ENCODE data around the gene PDE4A. TPM values are rescaled to one million over a fixed set of nuclear protein-coding genes. Genes with fewer than 3 reads are reported as not detected.
A peak's percentile ranks its signal among the peaks of the same experiment; 100 is the strongest.
"Not testable (repeated sequence)": the region's sequence is repeated elsewhere in the genome, so short reads cannot be mapped to it uniquely, and the experiment has no call there.

PDE4A gene
- total and polyA plus RNA-seq, 7 experiments from 2014 or later: 0.47 to 51.8 (median 2.0) TPM

- H3K4me1 ChIP-seq (ENCODE audit: control insufficient read depth in 2 of 2, insufficient read depth in 2 of 2, low read length in 2 of 2); H3K27me3 ChIP-seq (ENCODE audit: control insufficient read depth in 2 of 2, insufficient read depth in 2 of 2, low read length in 2 of 2); H3K4me3 ChIP-seq (ENCODE audit: low read length); intact Hi-C loops (cut with micrococcal nuclease); H3K9me3 ChIP-seq (ENCODE audit: control insufficient read depth in 2 of 3, low read length in 3 of 3); H3K36me3 ChIP-seq (ENCODE audit: control insufficient read depth in 2 of 3, insufficient read depth in 3 of 3, low read length in 3 of 3); H3K27ac Mint-ChIP-seq; CTCF ChIA-PET; DNase-seq; H3K27ac ChIP-seq (ENCODE audit: low read depth, low read length); H3K9me3 Mint-ChIP-seq; POLR2A ChIA-PET; H3K4me3 Mint-ChIP-seq; H3K27me3 Mint-ChIP-seq; ATAC-seq: not testable (repeated sequence)
- Mint-ChIP-seq H3K36me3 (peaks cover 0 to 12% (median 0%) of the 10 kb centered on the region in 5 donors), H3K4me1 (peaks cover 0 to 11% (median 6%) of the 10 kb centered on the region in 7 donors)
Observed at GRCh38 chr19:10458733-10459132, 38.4 kb downstream of the PDE4A start.

DNA sequence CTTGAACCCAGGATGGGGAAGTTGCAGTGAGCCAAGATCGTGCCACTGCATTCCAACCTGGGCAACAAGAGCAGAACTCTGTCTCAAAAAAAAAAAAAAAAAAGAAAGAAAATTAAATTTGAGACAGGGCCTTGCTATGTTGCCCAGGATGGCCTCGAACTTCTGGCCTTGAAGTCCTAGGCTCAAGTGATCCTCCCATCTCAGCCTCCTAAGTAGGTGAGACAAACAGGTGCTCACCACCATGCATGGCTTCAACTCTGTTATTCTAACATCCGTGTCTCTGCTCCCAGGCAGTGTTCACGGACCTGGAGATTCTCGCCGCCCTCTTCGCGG lies 40.3 kb downstream of the PDE4A start:
- ChIA-PET POLR2A (interaction anchor here (0.6 kb wide), 1 partner anchor 661 kb away, joined by 3 read pairs; no protein-coding TSS in a partner anchor), CTCF (no interaction called here)
- no peak for ATAC-seq
- intact Hi-C loops (cut with micrococcal nuclease): no loop called here
- Histone ChIP-seq H3K27me3 (ENCODE audit: control insufficient read depth in 2 of 2, insufficient read depth in 2 of 2, low read length in 2 of 2) (no peaks in the 10 kb centered on the region), H3K27ac (ENCODE audit: low read depth, low read length) (no peak overlapping the region), H3K36me3 (ENCODE audit: control insufficient read depth in 2 of 3, insufficient read depth in 3 of 3, low read length in 3 of 3) (no peaks in the 10 kb centered on the region), H3K4me3 (ENCODE audit: low read length) (no peak overlapping the region), H3K4me1 (ENCODE audit: control insufficient read depth in 2 of 2, insufficient read depth in 2 of 2, low read length in 2 of 2) (peaks cover 3 to 5% of the 10 kb centered on the region in 2 donors), H3K9me3 (ENCODE audit: control insufficient read depth in 2 of 3, low read length in 3 of 3) (no peaks in the 10 kb centered on the region)
- H3K27ac Mint-ChIP-seq: no peak overlapping the region
- no peaks in the 10 kb centered on the region for H3K9me3 Mint-ChIP-seq
- no peaks in the 10 kb centered on the region for H3K27me3 Mint-ChIP-seq
- DNase-seq: no peak
- peak overlapping the region in 8 of 10 donors; percentile 37 to 77 (median 64) for H3K4me3 Mint-ChIP-seq
- H3K4me1 Mint-ChIP-seq: peaks cover 0 to 11% (median 6%) of the 10 kb centered on the region in 7 donors
- peaks cover 0 to 18% (median 0%) of the 10 kb centered on the region in 5 donors for H3K36me3 Mint-ChIP-seq

DNA sequence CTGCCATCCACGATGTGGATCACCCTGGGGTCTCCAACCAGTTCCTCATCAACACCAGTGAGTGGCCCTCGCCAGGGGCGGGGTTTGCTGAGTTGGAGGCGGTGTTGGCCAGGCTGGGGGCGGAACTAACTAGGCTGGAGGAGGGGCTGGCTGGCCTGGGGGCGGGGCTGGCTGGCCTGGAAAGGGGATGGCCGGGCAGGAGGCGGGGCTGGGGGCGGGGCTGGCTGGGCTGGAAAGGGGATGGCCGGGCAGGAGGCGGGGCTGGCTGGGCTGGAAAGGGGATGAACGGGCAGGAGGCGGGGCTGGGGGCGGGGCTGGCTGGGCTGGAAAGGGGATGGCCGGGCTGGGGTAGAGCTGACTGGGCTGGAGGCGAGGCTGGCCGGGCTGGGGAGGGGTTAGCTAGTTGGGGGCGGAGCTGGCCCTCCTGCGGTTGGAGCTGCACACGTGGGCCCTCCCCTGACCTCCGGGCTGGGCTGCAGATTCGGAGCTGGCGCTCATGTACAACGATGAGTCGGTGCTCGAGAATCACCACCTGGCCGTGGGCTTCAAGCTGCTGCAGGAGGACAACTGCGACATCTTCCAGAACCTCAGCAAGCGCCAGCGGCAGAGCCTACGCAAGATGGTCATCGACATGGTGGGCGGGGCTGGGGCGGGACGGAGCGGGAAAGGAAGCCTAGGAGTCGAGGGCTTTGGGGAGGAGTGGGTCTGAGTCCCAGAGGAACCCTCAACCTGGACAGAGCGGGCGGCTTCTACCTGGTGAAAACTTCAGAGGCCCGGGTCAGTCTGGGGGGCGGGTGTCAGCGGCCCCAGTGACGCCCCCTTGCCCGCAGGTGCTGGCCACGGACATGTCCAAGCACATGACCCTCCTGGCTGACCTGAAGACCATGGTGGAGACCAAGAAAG lies 41.0 kb downstream of the PDE4A start:
- Histone ChIP-seq H3K9me3 (ENCODE audit: control insufficient read depth in 2 of 3, low read length in 3 of 3) (no peaks in the 10 kb centered on the region), H3K4me1 (ENCODE audit: control insufficient read depth in 2 of 2, insufficient read depth in 2 of 2, low read length in 2 of 2) (peaks cover 3 to 5% of the 10 kb centered on the region in 2 donors), H3K27me3 (ENCODE audit: control insufficient read depth in 2 of 2, insufficient read depth in 2 of 2, low read length in 2 of 2) (no peaks in the 10 kb centered on the region), H3K36me3 (ENCODE audit: control insufficient read depth in 2 of 3, insufficient read depth in 3 of 3, low read length in 3 of 3) (no peaks in the 10 kb centered on the region), H3K4me3 (ENCODE audit: low read length) (peak overlapping the region; percentile 41), H3K27ac (ENCODE audit: low read depth, low read length) (peak overlapping the region; percentile 31)
- H3K4me3 Mint-ChIP-seq: peak overlapping the region; percentile 37 to 80 (median 74)
- peak; percentile 94 for ATAC-seq
- ChIA-PET CTCF (no interaction called here), POLR2A (interaction anchor here (0.6 kb wide), 1 partner anchor 661 kb away, joined by 3 read pairs; no protein-coding TSS in a partner anchor)
- H3K27me3 Mint-ChIP-seq: no peaks in the 10 kb centered on the region
- DNase-seq: peak; percentile 67 to 95 (median 79)
- H3K9me3 Mint-ChIP-seq: no peaks in the 10 kb centered on the region
- intact Hi-C loops (cut with micrococcal nuclease): no loop called here
- H3K36me3 Mint-ChIP-seq: peaks cover 0 to 18% (median 0%) of the 10 kb centered on the region in 5 donors
- peaks cover 0 to 11% (median 6%) of the 10 kb centered on the region in 7 donors for H3K4me1 Mint-ChIP-seq
- H3K27ac Mint-ChIP-seq: peak overlapping the region in 1 of 9 donors; percentile 41

- H3K9me3 ChIP-seq (ENCODE audit: control insufficient read depth in 2 of 3, low read length in 3 of 3); H3K4me1 ChIP-seq (ENCODE audit: control insufficient read depth in 2 of 2, insufficient read depth in 2 of 2, low read length in 2 of 2); H3K4me3 ChIP-seq (ENCODE audit: low read length); H3K9me3 Mint-ChIP-seq; DNase-seq; H3K27me3 Mint-ChIP-seq; ATAC-seq; H3K27me3 ChIP-seq (ENCODE audit: control insufficient read depth in 2 of 2, insufficient read depth in 2 of 2, low read length in 2 of 2); intact Hi-C loops (cut with micrococcal nuclease); H3K36me3 ChIP-seq (ENCODE audit: control insufficient read depth in 2 of 3, insufficient read depth in 3 of 3, low read length in 3 of 3); CTCF ChIA-PET; H3K27ac ChIP-seq (ENCODE audit: low read depth, low read length): not testable (repeated sequence)
- Mint-ChIP-seq H3K4me1 (peaks cover 0 to 11% (median 6%) of the 10 kb centered on the region in 7 donors), H3K27ac (peak overlapping the region in 1 of 9 donors; percentile 62), H3K4me3 (peak overlapping the region; percentile 42 to 80 (median 74)), H3K36me3 (peaks cover 0 to 23% (median 0%) of the 10 kb centered on the region in 5 donors)
- POLR2A ChIA-PET: interaction anchor here (0.6 kb wide), 1 partner anchor 340 kb away, joined by 3 read pairs; no protein-coding TSS in a partner anchor
Observed at GRCh38 chr19:10462042-10462441, 41.7 kb downstream of the PDE4A start.

GRCh38 chr19:10462557-10462956 lies 42.2 kb downstream of the PDE4A start:
- peaks cover 0 to 23% (median 0%) of the 10 kb centered on the region in 5 donors for H3K36me3 Mint-ChIP-seq
- Histone ChIP-seq H3K4me3 (ENCODE audit: low read length) (no peak overlapping the region), H3K27ac (ENCODE audit: low read depth, low read length) (no peak overlapping the region), H3K27me3 (ENCODE audit: control insufficient read depth in 2 of 2, insufficient read depth in 2 of 2, low read length in 2 of 2) (no peaks in the 10 kb centered on the region), H3K36me3 (ENCODE audit: control insufficient read depth in 2 of 3, insufficient read depth in 3 of 3, low read length in 3 of 3) (no peaks in the 10 kb centered on the region), H3K4me1 (ENCODE audit: control insufficient read depth in 2 of 2, insufficient read depth in 2 of 2, low read length in 2 of 2) (peaks cover 3 to 5% of the 10 kb centered on the region in 2 donors), H3K9me3 (ENCODE audit: control insufficient read depth in 2 of 3, low read length in 3 of 3) (no peaks in the 10 kb centered on the region)
- CTCF ChIA-PET: interaction anchor here (0.7 kb wide), 1 partner anchor 51 kb away, joined by 3 read pairs; no protein-coding TSS in a partner anchor
- intact Hi-C loops (cut with micrococcal nuclease): no loop called here
- H3K4me3 Mint-ChIP-seq: peak overlapping the region in 7 of 10 donors; percentile 20 to 77 (median 66)
- H3K27ac Mint-ChIP-seq: peak overlapping the region in 2 of 9 donors; percentile 13 to 55
- H3K9me3 Mint-ChIP-seq: no peaks in the 10 kb centered on the region
- no peaks in the 10 kb centered on the region for H3K27me3 Mint-ChIP-seq
- ATAC-seq (no peak), DNase-seq (no peak)
- peaks cover 0 to 11% (median 6%) of the 10 kb centered on the region in 7 donors for H3K4me1 Mint-ChIP-seq
- POLR2A ChIA-PET: interaction anchor here (0.6 kb wide), 1 partner anchor 340 kb away, joined by 3 read pairs; no protein-coding TSS in a partner anchor

- Mint-ChIP-seq H3K36me3 (peaks cover 0 to 25% (median 0%) of the 10 kb centered on the region in 5 donors), H3K27me3 (peaks cover 0 to 7% (median 0%) of the 10 kb centered on the region in 5 donors), H3K4me1 (peaks cover 0 to 11% (median 6%) of the 10 kb centered on the region in 7 donors), H3K9me3 (no peaks in the 10 kb centered on the region), H3K4me3 (peak overlapping the region in 1 of 10 donors; percentile 16), H3K27ac (no peak overlapping the region)
- Histone ChIP-seq H3K9me3 (ENCODE audit: control insufficient read depth in 2 of 3, low read length in 3 of 3) (no peaks in the 10 kb centered on the region), H3K4me1 (ENCODE audit: control insufficient read depth in 2 of 2, insufficient read depth in 2 of 2, low read length in 2 of 2) (peaks cover 3 to 5% of the 10 kb centered on the region in 2 donors), H3K4me3 (ENCODE audit: low read length) (no peak overlapping the region), H3K36me3 (ENCODE audit: control insufficient read depth in 2 of 3, insufficient read depth in 3 of 3, low read length in 3 of 3) (no peaks in the 10 kb centered on the region), H3K27ac (ENCODE audit: low read depth, low read length) (no peak overlapping the region), H3K27me3 (ENCODE audit: control insufficient read depth in 2 of 2, insufficient read depth in 2 of 2, low read length in 2 of 2) (no peaks in the 10 kb centered on the region)
- CTCF ChIA-PET: interaction anchor here (0.6 kb wide), 1 partner anchor 275 kb away, joined by 3 read pairs; no protein-coding TSS in a partner anchor
- POLR2A ChIA-PET: no interaction called here
- intact Hi-C loops (cut with micrococcal nuclease): no loop called here
- ATAC-seq: no peak
- no peak for DNase-seq
Observed at GRCh38 chr19:10464456-10464855, 44.1 kb downstream of the PDE4A start.
